T-helper 9 cell (primary cell): ENCODE data around the gene CLEC4D.
"Not testable (repeated sequence)": the region's sequence is repeated elsewhere in the genome, so short reads cannot be mapped to it uniquely, and the experiment has no call there.

Experiments
- DNase-seq: peaks from one replicate; pipeline ENCODE4 v3.0.0-alpha.2; 2020

CLEC4D gene

DNA sequence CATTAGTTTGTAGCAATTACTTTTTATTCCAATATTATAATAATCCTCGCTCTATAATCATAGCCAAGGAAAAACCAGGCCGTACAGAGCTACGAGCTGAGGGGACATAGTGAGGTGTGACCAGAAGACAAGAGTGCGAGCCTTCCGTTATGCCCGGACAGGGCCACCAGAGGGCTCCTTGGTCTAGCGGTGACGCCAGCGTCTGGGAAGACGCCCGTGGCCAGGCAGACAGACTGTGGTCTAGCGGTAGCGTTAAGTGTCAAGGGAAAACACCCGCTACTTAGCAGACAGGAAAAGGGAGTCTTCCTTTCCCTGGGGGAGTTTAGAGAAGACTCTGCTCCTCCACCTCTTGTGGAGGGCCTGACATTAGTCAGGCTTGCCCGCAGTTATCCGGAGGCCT is 24.5 kb downstream of the CLEC4D start:
- DNase-seq, result not testable (repeated sequence)

DNA sequence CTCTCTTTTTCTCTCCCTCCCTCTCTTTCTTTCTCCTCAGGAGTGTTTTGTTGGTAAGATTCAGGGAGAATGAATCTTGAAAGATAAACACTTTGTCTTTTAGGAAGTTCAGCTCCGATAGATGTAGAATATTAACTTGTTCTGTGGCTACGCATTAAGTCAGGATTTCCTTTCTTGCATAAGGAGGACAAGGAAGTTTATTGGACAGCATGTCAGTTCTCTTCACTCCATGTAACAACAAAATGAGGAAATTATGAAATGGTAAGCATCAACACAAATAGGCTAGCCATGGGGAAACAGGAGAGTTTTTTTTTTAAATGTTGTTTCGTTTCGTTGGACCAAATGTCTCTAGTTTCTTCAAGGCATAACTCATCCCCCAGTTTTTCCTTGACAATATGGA is 27.5 kb downstream of the CLEC4D start, which contains the start of gene CLEC4E:
CLEC4E (minus strand) TSS at position 75 of the 400 bp plus-strand sequence. CDS start 108 bp downstream, outside the sequence.
- not testable (repeated sequence) for DNase-seq

DNA sequence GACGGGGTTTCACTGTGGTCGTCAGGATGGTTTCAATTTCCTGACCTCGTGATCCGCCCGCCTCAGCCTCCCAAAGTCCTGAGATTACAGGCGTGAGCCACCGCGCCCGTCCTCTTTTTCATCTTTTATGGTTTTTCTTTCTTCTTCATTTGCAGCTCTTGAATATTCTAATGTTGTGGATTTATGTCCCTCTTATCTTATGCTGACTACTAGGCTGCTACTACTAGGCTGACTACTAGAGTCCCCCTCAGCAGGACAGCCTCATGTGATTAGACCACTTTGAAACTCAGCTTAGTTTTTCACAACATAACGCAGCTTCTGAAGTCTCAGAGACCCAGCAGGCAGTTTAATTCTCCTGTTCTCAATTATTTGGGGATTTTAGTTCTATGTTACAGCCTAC is 28.3 kb downstream of the CLEC4D start:
- no peak for DNase-seq

DNA sequence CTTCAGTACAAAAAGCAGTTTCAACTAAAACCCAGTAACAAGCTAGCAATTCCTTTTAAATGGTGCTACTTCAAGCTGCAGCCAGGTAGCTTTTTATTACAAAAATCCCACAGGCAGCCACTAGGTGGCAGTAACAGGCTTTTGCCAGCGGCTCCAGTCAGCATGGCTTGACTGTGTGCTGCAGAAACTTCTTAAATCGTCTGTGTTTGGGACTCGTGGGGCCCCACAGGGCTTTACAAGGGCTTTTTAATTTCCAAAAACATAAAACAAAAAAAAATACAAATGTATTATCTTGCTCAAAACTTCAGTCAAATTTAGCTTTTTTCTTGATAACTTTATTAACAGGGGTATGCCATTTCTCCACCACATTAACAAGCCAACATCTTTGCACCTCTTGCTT is 31.0 kb downstream of the CLEC4D start:
- DNase-seq, result peak; percentile 63

- no peak for DNase-seq
Measured at GRCh38 chr12:8546591-8546990, 33.3 kb downstream of the CLEC4D start.

- no peak for DNase-seq
Measured at GRCh38 chr12:8547645-8548044, 34.3 kb downstream of the CLEC4D start.

GRCh38 chr12:8548192-8548591 is 34.9 kb downstream of the CLEC4D start:
- no peak for DNase-seq

GRCh38 chr12:8549381-8549780 is 36.1 kb downstream of the CLEC4D start:
- no peak for DNase-seq

GRCh38 chr12:8553088-8553627 is 39.9 kb downstream of the CLEC4D start:
- no peak for DNase-seq

DNA sequence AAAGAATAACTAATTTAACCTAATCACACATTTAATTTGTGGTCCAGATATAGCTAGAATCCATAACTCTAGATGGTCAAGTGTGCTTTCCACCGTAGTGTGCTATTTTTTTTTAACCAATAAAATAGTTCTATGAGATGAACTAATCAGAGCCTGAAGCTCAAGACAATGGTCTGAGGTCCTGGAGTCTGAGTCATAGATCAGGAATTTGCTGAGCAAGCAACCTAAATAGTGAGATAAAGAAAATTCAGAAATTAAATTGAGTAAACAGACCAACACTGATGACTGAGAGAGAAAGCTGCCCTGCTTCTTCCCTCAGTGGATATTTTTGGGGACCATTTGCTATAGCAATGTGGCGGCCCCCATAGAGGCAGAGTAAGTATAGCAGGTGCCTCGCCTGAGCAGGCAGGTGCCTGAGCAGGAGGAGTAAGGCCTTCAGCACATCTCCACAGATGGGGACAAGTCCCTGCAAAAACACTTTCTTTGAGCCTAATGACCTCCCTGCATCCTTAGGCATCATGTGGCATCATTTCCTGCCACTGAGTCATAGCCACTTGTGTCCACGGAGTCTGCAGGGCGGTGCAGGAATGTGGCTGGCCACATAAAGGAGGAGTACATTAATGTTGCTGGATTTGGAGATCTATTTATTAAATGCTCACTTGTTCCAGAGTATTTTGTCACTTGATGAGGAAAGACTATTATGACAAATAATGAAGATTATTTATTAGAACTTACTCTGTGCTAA is 41.3 kb downstream of the CLEC4D start:
- DNase-seq, result no peak

- no peak for DNase-seq
Measured at GRCh38 chr12:8556531-8557097, 43.3 kb downstream of the CLEC4D start.

DNA sequence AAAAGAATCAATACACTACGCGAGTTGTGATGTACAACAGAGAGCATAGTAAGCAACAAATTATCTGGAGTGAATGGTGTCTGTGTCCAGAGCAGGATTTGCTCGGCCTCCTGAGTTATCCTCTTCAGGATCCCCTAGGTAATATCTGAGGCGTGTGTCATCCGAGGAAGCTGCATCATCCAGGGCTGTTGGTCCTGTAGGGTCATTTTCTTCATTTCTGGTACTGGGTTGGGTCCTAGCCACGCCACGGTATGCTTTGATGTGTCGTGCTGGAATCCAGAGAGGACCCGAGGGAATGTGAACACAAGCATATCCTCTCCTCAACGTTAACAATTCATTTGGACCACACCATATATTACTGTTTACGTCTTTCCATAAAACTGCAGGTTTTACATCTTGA is 46.4 kb downstream of the CLEC4D start:
- no peak for DNase-seq

- DNase-seq, result no peak
Measured at GRCh38 chr12:8561011-8561410, 47.7 kb downstream of the CLEC4D start.

- no peak for DNase-seq
Measured at GRCh38 chr12:8562310-8562709, 49.0 kb downstream of the CLEC4D start.

DNA sequence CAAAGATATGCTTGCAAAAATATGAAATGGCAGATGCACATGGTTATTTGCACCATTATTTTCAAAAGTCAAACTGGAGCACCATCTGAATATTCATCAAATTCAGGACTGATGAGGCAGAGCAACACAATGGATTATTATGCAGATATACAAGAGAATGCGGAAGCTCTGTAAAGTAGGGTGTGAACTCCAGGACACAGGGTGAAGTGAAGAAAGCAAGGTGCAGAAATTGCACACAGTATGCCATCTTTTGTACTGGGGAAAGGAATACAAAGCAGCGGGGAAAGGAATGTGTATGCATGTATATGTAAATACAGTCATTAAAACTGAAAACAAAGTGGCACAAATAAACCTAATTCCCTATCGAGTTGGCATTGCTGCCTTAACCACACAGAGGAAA is 50.1 kb downstream of the CLEC4D start:
- DNase-seq, result no peak

DNA sequence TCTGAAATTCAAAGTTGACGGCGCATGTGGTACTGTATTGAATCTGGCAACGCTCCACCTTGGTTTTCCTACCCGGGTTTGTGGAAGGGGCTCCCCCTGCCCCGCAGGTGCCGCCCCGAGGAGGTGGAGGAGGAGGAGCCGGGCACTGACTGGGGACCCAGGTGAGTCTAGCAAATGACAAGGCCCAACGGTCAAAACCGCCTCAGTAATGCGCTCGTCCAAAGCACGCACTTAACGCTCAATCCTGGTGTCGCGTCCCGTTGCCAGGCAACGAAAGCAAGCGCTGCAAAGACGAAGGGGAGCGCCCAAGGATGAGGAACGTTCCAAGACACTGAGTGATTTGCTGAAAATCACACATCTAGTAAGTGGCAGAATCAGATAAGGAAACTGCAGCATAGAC is 51.4 kb downstream of the CLEC4D start:
- no peak for DNase-seq

DNA sequence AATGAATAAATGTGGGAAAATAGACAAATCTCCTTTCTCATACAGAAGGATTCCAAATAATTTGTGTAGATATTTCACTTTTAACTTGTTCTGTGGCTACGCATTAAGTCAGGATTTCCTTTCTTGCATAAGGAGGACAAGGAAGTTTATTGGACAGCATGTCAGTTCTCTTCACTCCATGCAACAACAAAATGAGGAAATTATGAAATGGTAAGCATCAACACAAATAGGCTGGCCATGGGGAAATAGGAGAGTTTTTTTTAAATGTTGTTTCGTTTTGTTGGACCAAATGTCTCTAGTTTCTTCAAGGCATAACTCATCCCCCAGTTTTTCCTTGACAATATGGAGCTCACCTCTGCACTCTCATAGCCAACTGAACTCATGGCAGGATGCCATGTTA is 52.7 kb downstream of the CLEC4D start:
- DNase-seq, result not testable (repeated sequence)

GRCh38 chr12:8566525-8566924 is 53.2 kb downstream of the CLEC4D start:
- no peak for DNase-seq
